HepG2 (cell line): ENCODE data around the gene SRP68. TPM values are rescaled to one million over a fixed set of nuclear protein-coding genes. Genes with fewer than 3 reads are reported as not detected.

ENCODE experiments used
- AKNA ChIP-seq: sonication (generic); formaldehyde crosslinking; IDR thresholded peaks from 2 replicates; pipeline ENCODE4 v1.4.0; 2020; ENCODE audit warnings: missing genetic modification reagents, borderline replicate concordance
- ATRX ChIP-seq: sonication (generic); formaldehyde crosslinking; IDR thresholded peaks from 2 replicates; pipeline ENCODE4 v1.4.0; 2020; ENCODE audit warnings: missing genetic modification reagents, borderline replicate concordance
- HNF4A ChIP-seq: sonication (generic); formaldehyde crosslinking; IDR thresholded peaks from 2 replicates; pipeline ENCODE4 v1.4.0; 2020; ENCODE audit warnings: missing genetic modification reagents
- MAFG ChIP-seq: sonication (generic); formaldehyde crosslinking; IDR thresholded peaks from 2 replicates; pipeline ENCODE4 v1.5.1; 2020; ENCODE audit warnings: mild to moderate bottlenecking, missing genetic modification reagents
- MEF2D ChIP-seq: sonication (generic); formaldehyde crosslinking; IDR thresholded peaks from 2 replicates; pipeline ENCODE4 v1.5.1; 2020; ENCODE audit warnings: mild to moderate bottlenecking, missing genetic modification reagents
- MIER3 ChIP-seq: IDR thresholded peaks from 2 replicates; pipeline ENCODE4 v1.6.1; 2016; ENCODE audit warnings: missing compliant biosample characterization, borderline replicate concordance
- NFE2 ChIP-seq: sonication (generic); formaldehyde crosslinking; IDR thresholded peaks from 2 replicates; pipeline ENCODE4 v1.4.0; 2020; ENCODE audit warnings: missing genetic modification reagents
- PAX8 ChIP-seq: sonication (generic); formaldehyde crosslinking; IDR thresholded peaks from 2 replicates; pipeline ENCODE4 v1.8.0; 2022; ENCODE audit warnings: mild to moderate bottlenecking, missing genetic modification reagents, borderline replicate concordance
- SMAD1 ChIP-seq: sonication (generic); formaldehyde crosslinking; IDR thresholded peaks from 2 replicates; pipeline ENCODE4 v1.4.0; 2020; ENCODE audit warnings: missing genetic modification reagents, low read depth, mild to moderate bottlenecking, borderline replicate concordance
- ZC3H13 ChIP-seq: sonication (generic); formaldehyde crosslinking; IDR thresholded peaks from 2 replicates; pipeline ENCODE4 v1.8.1; 2023; ENCODE audit warnings: mild to moderate bottlenecking, missing genetic modification reagents, moderate library complexity
- ZNF142 ChIP-seq: sonication (generic); formaldehyde crosslinking; IDR thresholded peaks from 2 replicates; pipeline ENCODE4 v1.4.0; 2020; ENCODE audit warnings: missing genetic modification reagents
- ZNF510 ChIP-seq: sonication (generic); formaldehyde crosslinking; IDR thresholded peaks from 2 replicates; pipeline ENCODE4 v1.4.0; 2020; ENCODE audit warnings: low read depth, mild to moderate bottlenecking, missing genetic modification reagents
- ZNF660 ChIP-seq: sonication (generic); formaldehyde crosslinking; IDR thresholded peaks from 2 replicates; pipeline ENCODE4 v1.5.1; 2020; ENCODE audit warnings: mild to moderate bottlenecking, low read depth, missing genetic modification reagents, borderline replicate concordance
- ZNF790 ChIP-seq: sonication (generic); formaldehyde crosslinking; IDR thresholded peaks from 2 replicates; pipeline ENCODE4 v1.8.0; 2022; ENCODE audit warnings: missing genetic modification reagents, mild to moderate bottlenecking, borderline replicate concordance
- polyA plus RNA-seq, 8 experiments: library from polyadenylated mRNA; depleted of rRNA in 3 of 8; stranded (reverse) in 7 of 8; unstranded in 1 of 8; fragments of >200 nt; fragmentation: Illumina TruSeq in 4 of 8; extraction: Trizol in 4 of 8; gene quantifications; 2 replicates each; pipeline versions ENCODE4 v1.2.1 to v1.2.3, GENCODE V29; 2011 to 2016; ENCODE audit warnings: low read depth in 4 of 8, missing spikeins in 1 of 8, mixed read lengths in 1 of 8; ENCODE audit not compliant: insufficient read depth in 1 of 8
- total RNA-seq, 5 experiments: library from RNA; depleted of rRNA; stranded (reverse); fragments of >200 nt; fragmentation: Illumina TruSeq; extraction: Trizol; gene quantifications; 2 replicates each; pipeline ENCODE4 v1.2.3, GENCODE V29; 2016; ENCODE audit warnings: low read depth in 1 of 5
- TF ChIP-seq, protein P1 (sequence below): sonication (generic); formaldehyde crosslinking; IDR thresholded peaks from 2 replicates; pipeline ENCODE4 v1.5.0; 2020; ENCODE audit warnings: mild to moderate bottlenecking, missing genetic modification reagents

SRP68 gene
- total and polyA plus RNA-seq, 2 of the 13 experiments (the other 11 are each of a cell fraction or from before 2014, with no cell fraction given) = 39.8 to 74.3 TPM

GRCh38 chr17:76072148-76072858, at the start of gene SRP68 (continued):
- TF ChIP-seq HNF4A (CRISPR knock-in tag) (no peak), SMAD1 (CRISPR knock-in tag) (peak; percentile 94; the same call in 1 of the 2 replicates), AKNA (CRISPR knock-in tag) (no peak), NFE2 (CRISPR knock-in tag) (no peak), ZC3H13 (CRISPR knock-in tag) (peak; percentile 81), MIER3 (CRISPR knock-in tag) (peak; percentile 97), MEF2D (CRISPR knock-in tag) (peak; percentile 76; the same call in 1 of the 2 replicates), ZNF790 (CRISPR knock-in tag) (peak; percentile 93; the same call in 1 of the 2 replicates), PAX8 (CRISPR knock-in tag) (peak; percentile 81), ZNF142 (CRISPR knock-in tag) (peak; percentile 5; the same call in 1 of the 2 replicates), ATRX (CRISPR knock-in tag) (no peak), ZNF510 (CRISPR knock-in tag) (peak; percentile 95), MAFG (CRISPR knock-in tag) (no peak), ZNF660 (CRISPR knock-in tag) (no peak)
- TF ChIP-seq, protein P1, sequence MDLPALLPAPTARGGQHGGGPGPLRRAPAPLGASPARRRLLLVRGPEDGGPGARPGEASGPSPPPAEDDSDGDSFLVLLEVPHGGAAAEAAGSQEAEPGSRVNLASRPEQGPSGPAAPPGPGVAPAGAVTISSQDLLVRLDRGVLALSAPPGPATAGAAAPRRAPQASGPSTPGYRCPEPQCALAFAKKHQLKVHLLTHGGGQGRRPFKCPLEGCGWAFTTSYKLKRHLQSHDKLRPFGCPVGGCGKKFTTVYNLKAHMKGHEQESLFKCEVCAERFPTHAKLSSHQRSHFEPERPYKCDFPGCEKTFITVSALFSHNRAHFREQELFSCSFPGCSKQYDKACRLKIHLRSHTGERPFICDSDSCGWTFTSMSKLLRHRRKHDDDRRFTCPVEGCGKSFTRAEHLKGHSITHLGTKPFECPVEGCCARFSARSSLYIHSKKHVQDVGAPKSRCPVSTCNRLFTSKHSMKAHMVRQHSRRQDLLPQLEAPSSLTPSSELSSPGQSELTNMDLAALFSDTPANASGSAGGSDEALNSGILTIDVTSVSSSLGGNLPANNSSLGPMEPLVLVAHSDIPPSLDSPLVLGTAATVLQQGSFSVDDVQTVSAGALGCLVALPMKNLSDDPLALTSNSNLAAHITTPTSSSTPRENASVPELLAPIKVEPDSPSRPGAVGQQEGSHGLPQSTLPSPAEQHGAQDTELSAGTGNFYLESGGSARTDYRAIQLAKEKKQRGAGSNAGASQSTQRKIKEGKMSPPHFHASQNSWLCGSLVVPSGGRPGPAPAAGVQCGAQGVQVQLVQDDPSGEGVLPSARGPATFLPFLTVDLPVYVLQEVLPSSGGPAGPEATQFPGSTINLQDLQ (CRISPR knock-in tag) = peak; percentile 97
